Activated naive CD4-positive, alpha-beta T cell treated with anti-CD3 and anti-CD28 coated beads, Interleukin-2, amount 10 ng/mL, durations not matched to agents 7 days and 5 days (primary cell): ENCODE measurements around the gene DLG2.
"Not testable (repeated sequence)": the region's sequence is repeated elsewhere in the genome, so short reads cannot be mapped to it uniquely, and the experiment has no call there.

Experiments used
- CTCF ChIA-PET: fragments of 350-600 bp; sonication (Branson Sonifier 250); formaldehyde crosslinking; loops from one replicate; lab custom pipeline; 2021; ENCODE audit warnings: antibody characterized with exemption; lab: Charles Lee
- DNase-seq: peaks from one replicate; pipeline ENCODE4 v3.0.0-alpha.2; 2020
- H3K27ac Mint-ChIP-seq: one replicate; pipeline ENCODE4 v1.8.0; 2021; ENCODE audit warnings: mild to moderate bottlenecking, moderate library complexity, mixed read lengths
- H3K27me3 Mint-ChIP-seq: one replicate; pipeline ENCODE4 v1.8.0; 2021; ENCODE audit warnings: mild to moderate bottlenecking, mixed read lengths
- H3K36me3 Mint-ChIP-seq: one replicate; pipeline ENCODE4 v1.8.0; 2021; ENCODE audit warnings: mixed read lengths
- H3K4me1 Mint-ChIP-seq: one replicate; pipeline ENCODE4 v1.8.0; 2021; ENCODE audit warnings: mixed read lengths
- H3K4me3 Mint-ChIP-seq: one replicate; pipeline ENCODE4 v1.8.0; 2021; ENCODE audit warnings: mild to moderate bottlenecking, moderate library complexity, mixed read lengths
- H3K9me3 Mint-ChIP-seq: one replicate; pipeline ENCODE4 v1.8.0; 2021; ENCODE audit warnings: mixed read lengths

DLG2 gene

DNA sequence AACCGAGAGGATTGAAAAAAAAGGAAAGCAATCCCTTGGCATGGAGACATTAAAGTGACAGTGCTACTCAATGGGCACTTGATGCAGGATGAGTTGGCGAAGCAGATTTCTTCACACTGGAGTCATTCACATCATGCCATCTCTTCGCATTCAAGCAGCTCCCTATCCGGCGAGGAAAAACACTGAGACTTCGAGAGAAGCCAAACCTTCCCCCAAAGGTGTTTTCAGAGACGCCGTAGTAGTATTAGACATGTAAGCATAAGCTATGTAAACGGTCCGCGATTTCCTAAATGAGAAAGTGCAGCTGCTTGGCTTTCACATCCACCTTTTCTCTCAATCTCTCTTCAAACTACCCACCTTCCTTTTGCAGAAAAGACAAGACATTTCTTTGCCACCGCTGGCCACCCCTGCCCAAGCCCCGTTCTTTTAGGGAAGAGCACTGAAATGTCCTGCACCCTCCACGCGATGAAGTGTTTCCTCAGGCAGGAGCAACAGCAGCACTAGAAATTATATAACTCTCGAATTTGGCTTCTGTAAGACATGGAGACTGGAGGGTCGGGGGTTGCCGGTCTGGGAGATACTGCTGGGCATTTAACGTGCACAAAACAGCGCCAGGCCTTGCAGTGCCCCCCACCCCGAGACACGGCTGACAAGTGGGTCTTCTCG is at the start of gene DLG2:
Gene DLG2, minus strand, starts transcription at position 13 of the 666 bp plus-strand sequence.
- Mint-ChIP-seq H3K27ac (peak within 1 kb of the TSS; percentile 90), H3K4me3 (peak within 1 kb of the TSS; percentile 97), H3K4me1 (peaks cover 43% of the 10 kb centered on the region), H3K36me3 (peaks cover 17% of the 10 kb centered on the region), H3K27me3 (no peaks in the 10 kb centered on the region), H3K9me3 (no peaks in the 10 kb centered on the region)
- CTCF ChIA-PET: interaction anchor here (2.5 kb wide), 1 partner anchor 37 kb away, joined by 7 read pairs; the partner anchor contains the start of gene CREBZF
- DNase-seq: no peak

DNA sequence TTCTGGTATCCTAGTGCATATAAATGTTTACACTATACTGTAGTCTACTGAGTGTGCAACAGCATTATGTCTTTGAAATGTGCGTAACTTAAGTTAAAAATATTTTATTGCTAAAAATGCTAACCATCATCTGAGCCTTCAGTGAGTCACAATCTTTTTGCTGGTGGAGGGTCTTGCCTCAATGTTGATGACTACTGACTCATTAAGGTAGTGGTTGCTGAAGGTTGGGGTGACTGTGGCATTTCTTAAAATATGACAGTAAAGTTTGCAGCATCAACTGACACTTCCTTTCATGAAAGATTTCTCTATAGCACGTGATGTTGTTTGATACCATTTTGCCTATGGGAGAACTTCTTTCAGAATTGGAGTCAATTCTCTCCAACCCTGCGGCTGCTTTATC is 46.2 kb upstream of the DLG2 start:
- Mint-ChIP-seq H3K27me3 (peaks cover 24% of the 10 kb centered on the region), H3K27ac (no peak overlapping the region), H3K9me3 (no peaks in the 10 kb centered on the region), H3K4me1 (no peaks in the 10 kb centered on the region), H3K36me3 (no peaks in the 10 kb centered on the region), H3K4me3 (no peak overlapping the region)
- DNase-seq: no peak
- CTCF ChIA-PET: no interaction called here

DNA sequence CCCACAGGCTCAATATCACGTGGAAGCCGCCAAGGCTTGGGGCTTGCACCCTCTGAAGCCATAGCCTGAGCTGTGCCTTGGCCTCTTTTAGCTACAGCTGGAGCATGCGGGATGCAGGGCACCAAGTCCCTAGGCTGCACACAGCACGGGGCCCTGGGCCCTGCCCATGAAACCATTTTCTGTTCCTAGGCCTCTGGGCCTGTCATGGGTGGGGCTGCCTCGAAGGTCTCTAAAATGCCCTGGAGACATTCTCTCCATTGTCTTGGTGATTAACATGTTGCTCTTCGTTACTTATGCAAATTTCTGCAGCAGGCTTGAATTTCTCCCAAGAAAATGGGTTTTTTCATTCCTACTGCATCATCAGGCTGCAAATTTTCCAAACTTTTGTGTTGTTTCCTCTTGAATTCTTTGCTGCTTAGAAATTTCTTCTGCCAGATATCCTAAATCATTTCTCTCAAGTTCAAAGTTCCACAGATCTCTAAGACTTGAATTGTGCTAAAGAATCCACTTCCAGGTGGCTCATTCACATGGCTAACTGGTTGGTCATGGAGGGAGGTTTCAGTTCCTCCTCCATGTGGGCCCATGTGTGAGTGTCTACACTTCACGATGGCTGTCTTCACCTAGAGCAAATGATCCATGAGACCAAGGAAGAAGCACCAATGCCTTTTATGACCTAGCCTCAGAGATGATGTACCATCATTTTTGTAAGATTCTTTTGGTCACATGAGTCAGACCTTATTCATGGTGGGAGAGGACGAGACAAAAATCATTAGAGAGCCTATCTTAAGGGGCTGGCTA is 45.2 kb upstream of the DLG2 start:
- CTCF ChIA-PET: no interaction called here
- peaks cover 24% of the 10 kb centered on the region for H3K27me3 Mint-ChIP-seq
- no peaks in the 10 kb centered on the region for H3K4me1 Mint-ChIP-seq
- no peak overlapping the region for H3K4me3 Mint-ChIP-seq
- no peaks in the 10 kb centered on the region for H3K9me3 Mint-ChIP-seq
- no peaks in the 10 kb centered on the region for H3K36me3 Mint-ChIP-seq
- no peak overlapping the region for H3K27ac Mint-ChIP-seq
- no peak for DNase-seq

DNA sequence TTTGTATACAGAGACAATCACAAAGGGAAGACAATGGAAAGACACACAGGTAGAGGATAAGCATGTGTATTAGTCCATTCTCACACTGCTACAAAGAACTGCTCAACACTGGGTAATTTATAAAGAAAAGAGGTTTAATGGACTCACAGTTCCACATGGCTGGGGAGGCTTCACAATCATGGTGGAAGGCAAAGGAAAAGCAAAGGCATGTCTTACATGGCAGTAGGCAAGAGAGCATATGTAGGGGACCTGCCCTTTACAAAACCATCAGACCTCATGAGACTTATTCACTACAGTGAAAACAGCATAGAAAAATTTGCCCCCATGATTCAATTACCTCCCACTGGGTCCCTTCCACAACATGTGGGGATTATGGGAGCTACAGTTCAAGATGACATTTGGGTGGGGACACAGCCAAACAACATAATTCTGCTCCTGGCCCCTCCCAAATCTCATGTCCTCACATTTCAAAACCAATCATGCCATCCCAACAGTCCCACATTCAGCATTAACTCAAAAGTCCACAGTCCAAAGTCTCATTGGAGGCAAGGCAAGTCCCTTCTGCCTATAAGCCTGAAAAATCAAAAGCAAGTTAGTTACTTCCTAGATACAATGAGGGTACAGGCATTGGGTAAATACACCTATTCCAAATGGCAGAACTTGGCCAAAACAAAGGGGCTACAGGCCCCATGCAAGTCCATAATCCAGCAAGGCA is 44.0 kb upstream of the DLG2 start:
- CTCF ChIA-PET, H3K36me3 Mint-ChIP-seq, DNase-seq, H3K27ac Mint-ChIP-seq, H3K4me1 Mint-ChIP-seq, H3K9me3 Mint-ChIP-seq, H3K4me3 Mint-ChIP-seq: not testable (repeated sequence)
- H3K27me3 Mint-ChIP-seq: peaks cover 19% of the 10 kb centered on the region

DNA sequence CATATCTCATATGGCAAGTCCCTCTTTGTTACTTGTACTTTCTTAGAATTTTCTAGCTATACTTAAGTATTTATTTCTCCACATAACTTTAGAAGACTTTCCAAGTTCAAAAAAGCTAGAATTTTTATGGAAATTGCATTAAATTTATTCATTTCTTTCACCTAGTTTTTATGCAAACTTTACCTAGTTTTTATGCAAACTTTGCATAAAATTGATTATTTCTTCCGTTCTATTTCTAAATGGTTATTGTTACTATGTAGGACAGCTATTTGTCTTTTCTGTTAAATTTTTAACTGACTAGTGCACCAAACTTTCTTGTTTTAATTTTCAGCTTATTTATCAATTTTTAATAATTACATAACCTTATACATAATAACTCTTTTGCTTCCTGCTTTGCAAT is 41.0 kb upstream of the DLG2 start:
- DNase-seq: no peak
- Mint-ChIP-seq H3K9me3 (no peaks in the 10 kb centered on the region), H3K4me1 (peaks cover 11% of the 10 kb centered on the region), H3K4me3 (no peak overlapping the region), H3K27me3 (peaks cover 15% of the 10 kb centered on the region), H3K36me3 (peaks cover 11% of the 10 kb centered on the region), H3K27ac (no peak overlapping the region)
- CTCF ChIA-PET: interaction anchor here (0.6 to 0.9 kb wide), 3 partner anchors 32 to 396 kb away, joined by 3 to 5 read pairs (median 4); no protein-coding TSS in a partner anchor

DNA sequence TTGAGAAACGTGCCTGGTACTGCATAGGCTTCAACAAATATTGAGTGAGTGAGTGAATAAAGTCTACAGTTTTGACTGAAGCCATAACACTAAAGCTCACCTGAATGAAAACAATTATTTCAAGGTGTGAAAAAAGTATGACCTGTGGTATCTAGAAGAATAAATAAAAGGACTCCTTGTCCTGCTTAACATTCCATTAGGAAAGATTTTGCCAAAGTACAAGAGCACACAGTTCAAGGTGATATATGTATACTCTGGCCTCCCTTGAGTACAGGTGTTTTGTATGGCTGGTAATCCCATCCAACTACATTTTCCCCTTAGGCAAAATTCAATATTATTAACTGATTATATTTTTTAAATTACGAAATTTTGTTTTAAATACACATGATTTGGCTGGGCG is 39.5 kb upstream of the DLG2 start:
- Mint-ChIP-seq H3K27ac (no peak overlapping the region), H3K36me3 (peaks cover 20% of the 10 kb centered on the region), H3K4me3 (no peak overlapping the region), H3K27me3 (peaks cover 11% of the 10 kb centered on the region), H3K4me1 (peaks cover 18% of the 10 kb centered on the region), H3K9me3 (no peaks in the 10 kb centered on the region)
- DNase-seq: no peak
- CTCF ChIA-PET: interaction anchor here (0.6 kb wide), 1 partner anchor 44 kb away, joined by 3 read pairs; no protein-coding TSS in a partner anchor

DNA sequence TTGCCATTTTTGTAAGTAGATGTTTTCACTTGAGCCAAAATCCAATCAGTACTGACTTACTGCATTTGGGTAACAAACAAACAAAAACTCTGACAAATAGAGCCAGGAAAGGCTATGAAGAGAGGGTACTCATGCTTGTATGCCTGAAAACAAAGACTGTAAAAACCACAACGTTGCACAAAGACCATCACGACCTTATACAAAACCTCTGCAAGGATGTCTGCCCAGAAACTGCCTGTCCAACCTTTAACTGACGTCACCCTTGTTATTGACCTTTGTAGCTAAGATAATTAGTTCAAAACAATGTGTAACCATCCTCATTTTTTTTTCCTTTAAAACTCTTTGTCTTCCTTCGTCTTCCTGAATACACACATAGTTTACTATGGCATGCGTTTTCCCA is 38.6 kb upstream of the DLG2 start:
- Mint-ChIP-seq H3K36me3 (peaks cover 28% of the 10 kb centered on the region), H3K27ac (peak overlapping the region; percentile 98), H3K4me1 (peaks cover 27% of the 10 kb centered on the region), H3K9me3 (no peaks in the 10 kb centered on the region), H3K4me3 (peak overlapping the region; percentile 61), H3K27me3 (peaks cover 4% of the 10 kb centered on the region)
- DNase-seq: no peak
- CTCF ChIA-PET: no interaction called here

DNA sequence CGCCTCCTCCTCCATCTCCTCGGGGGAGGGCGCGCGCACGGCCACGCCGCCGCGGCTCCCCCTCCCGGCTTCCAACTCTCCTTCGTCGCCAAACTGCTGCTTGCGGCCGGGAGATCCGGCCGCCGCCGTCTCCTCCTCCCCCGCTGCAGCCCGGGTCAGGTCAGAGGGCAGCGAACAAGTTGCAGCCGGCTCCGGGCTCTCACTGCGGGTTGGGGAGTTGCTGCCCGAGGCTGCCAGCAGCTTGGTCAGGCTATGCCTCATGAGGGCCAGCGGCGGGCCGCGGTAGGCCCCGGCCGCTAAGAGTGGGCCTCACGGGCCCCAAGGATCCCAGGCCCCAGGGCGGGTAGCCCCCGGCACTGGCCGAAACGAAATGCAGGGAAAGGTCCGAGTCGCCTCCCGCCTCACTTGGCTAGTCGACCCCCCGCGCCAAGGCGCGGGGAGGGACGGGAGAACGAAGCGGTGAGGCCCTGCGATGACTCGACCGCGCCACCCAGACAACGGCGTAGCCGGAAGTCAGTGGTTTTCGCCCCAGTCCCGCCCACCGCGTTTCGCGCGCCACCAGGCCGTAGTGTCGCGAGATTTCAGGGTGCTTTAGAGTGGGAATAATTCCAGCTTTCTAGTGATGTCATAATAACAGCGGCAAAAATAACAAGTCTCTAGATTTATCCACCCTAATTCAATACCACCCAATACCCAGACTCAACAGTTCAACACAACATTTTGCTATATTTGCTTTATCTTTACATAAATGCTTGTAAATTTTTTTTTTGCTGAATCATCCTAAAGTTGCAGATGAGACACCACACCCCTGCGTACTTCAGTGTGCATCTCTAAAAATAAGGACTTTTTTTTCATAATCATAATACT is 37.7 kb upstream of the DLG2 start, which contains the start of gene CREBZF:
Gene CREBZF, minus strand, starts transcription at position 515 of the 867 bp plus-strand sequence. Its CDS starts 254 bp downstream, at position 261.
- H3K36me3 Mint-ChIP-seq: peaks cover 36% of the 10 kb centered on the region
- H3K4me1 Mint-ChIP-seq: peaks cover 35% of the 10 kb centered on the region
- peak within 1 kb of the TSS; percentile 98 for H3K4me3 Mint-ChIP-seq
- CTCF ChIA-PET: interaction anchor here (0.7 to 2.7 kb wide), 4 partner anchors 17 to 658 kb away, joined by 3 to 8 read pairs (median 6); partner anchors contain the start of genes DLG2, TMEM126A and TMEM126B
- H3K27me3 Mint-ChIP-seq: no peaks in the 10 kb centered on the region
- peak; percentile 94 for DNase-seq
- no peaks in the 10 kb centered on the region for H3K9me3 Mint-ChIP-seq
- peak within 1 kb of the TSS; percentile 98 for H3K27ac Mint-ChIP-seq

DNA sequence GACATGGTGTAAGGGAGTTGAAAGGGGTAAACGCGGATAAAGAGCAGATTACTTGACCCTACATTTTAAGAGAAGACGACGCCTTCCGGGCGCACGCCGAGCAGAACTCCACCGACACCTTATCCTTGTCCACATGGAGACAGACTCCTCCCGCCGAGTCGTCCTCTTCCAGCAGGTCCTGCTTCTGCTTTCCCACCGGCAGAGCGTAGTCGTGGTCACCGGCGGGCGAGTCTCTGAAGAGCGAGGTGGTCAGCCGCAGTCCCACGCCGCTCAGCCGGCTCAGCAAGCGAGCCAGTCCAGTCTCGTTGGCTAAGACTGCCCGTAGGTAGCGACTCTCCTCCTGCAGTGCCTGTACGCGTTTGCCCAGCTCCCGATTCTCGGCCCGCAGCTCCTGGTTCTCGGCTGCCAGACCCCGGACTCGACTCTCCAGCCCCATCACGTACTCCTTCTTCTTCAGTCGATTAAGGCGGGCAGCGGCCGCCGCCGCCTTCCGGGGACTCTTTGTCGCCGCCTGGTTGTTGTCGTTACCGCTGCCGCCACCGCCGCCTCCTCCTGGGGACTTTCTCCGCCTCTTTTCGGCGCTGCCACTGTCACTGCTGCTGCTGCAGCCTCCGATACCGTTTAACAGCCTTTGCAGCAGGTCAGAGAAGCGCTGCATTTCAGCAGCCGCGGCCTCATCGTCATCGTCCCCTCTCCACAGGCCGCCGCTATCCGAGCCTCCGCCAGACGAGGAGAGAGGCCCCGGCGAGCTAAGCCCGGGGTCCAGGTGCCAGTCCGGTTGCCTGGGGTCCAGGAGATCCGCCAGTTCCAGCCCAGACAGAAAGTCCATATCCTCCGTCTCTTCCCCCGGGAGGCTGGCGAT is 36.8 kb upstream of the DLG2 start:
- Mint-ChIP-seq H3K4me3 (peak overlapping the region; percentile 98), H3K9me3 (no peaks in the 10 kb centered on the region), H3K27me3 (no peaks in the 10 kb centered on the region), H3K36me3 (peaks cover 43% of the 10 kb centered on the region), H3K27ac (peak overlapping the region; percentile 98), H3K4me1 (peaks cover 44% of the 10 kb centered on the region)
- CTCF ChIA-PET: interaction anchor here (1.8 to 2.7 kb wide), 3 partner anchors 16 to 90 kb away, joined by 4 to 8 read pairs (median 7); partner anchors contain the start of genes DLG2, TMEM126A and TMEM126B
- DNase-seq: peak; percentile 93

DNA sequence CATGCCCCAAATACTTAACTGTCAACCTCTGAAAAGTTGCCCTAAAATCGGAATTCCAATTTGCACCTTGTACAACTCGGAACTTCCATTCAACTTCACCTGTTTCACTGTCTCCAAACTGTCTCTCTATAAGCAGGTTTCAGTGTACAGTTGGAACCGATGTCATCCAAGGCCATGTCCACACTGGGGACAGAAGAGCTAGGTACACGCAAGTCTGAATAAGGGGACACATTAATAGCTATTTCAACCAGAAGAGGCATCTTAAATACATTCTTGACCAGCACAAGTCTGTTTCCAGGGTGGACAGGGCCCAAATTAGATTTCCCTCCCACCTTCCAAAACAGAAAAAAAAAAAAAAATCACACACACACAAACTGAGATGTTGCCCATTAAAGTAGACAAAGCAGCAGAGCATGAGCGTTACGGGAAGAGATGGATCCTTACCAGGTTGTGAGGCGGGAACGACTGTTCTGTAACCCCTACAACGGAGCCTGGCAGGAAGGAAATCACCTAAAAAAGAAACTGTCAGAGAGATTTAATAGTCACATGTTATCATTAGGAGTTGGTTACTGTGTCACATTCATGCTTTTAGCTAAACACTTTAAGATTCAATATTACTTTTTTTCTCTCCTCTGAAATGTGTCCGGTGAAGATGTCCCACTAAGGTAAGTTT is 36.1 kb upstream of the DLG2 start:
- no peaks in the 10 kb centered on the region for H3K27me3 Mint-ChIP-seq
- H3K4me1 Mint-ChIP-seq: peaks cover 50% of the 10 kb centered on the region
- no peaks in the 10 kb centered on the region for H3K9me3 Mint-ChIP-seq
- CTCF ChIA-PET: interaction anchor here (1.8 to 2.7 kb wide), 3 partner anchors 15 to 90 kb away, joined by 4 to 8 read pairs (median 7); partner anchors contain the start of genes DLG2, TMEM126A and TMEM126B
- DNase-seq: peak; percentile 33
- peak overlapping the region; percentile 98 for H3K27ac Mint-ChIP-seq
- peak overlapping the region; percentile 98 for H3K4me3 Mint-ChIP-seq
- peaks cover 47% of the 10 kb centered on the region for H3K36me3 Mint-ChIP-seq

DNA sequence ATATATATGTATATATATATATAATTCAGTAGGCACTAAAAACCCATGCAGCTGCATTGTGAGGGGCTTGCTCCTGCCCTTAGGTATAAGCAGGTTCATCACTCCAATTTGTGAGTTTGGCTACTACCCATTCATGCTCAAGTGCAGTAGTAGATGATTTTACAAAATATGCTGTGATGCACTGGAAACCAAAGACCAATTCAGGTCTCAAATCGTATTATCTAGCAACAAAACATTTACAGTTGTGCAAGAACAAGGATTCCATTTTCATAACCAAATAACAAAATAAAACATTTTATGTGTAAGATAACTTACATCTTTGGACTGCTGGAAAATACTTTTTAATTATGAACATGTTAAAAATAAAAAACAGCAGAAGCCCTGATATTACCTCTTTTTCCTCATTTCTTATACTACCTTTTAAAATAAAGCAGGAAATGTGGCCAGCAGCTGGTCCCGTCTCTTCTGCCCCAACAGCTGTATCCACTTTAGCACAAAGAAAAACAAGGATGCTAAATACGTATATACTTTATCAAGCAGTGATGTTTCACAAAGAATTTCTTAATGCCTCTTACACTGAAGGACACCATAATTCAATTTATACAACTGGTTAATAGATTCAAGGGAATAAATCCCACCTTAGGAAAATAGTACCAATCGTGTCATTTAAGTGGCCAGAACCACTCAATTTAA is 35.0 kb upstream of the DLG2 start:
- CTCF ChIA-PET: interaction anchor here (0.9 kb wide), 1 partner anchor 14 kb away, joined by 4 read pairs; the partner anchor contains the start of gene TMEM126A
- Mint-ChIP-seq H3K4me1 (peaks cover 53% of the 10 kb centered on the region), H3K9me3 (no peaks in the 10 kb centered on the region), H3K36me3 (peaks cover 49% of the 10 kb centered on the region), H3K27ac (no peak overlapping the region), H3K4me3 (peak overlapping the region; percentile 98), H3K27me3 (no peaks in the 10 kb centered on the region)
- no peak for DNase-seq
